Mucosa of rectum (tissue), 2 donors: ENCODE measurements around the gene ENTPD6.
A peak's percentile ranks its signal among the peaks of the same experiment; 100 is the strongest.

Experiments
- H3K27ac ChIP-seq, 2 donors: one replicate each; pipeline ENCODE4 v1.7.0; 2013; ENCODE audit warnings: inconsistent platforms in 2 of 2, low read depth in 2 of 2, low read length in 2 of 2
- H3K27me3 ChIP-seq, 2 donors: one replicate each; pipeline ENCODE4 v1.7.0; 2013; ENCODE audit warnings: low read length in 2 of 2; ENCODE audit not compliant: control insufficient read depth in 2 of 2, insufficient read depth in 2 of 2
- H3K36me3 ChIP-seq, 2 donors: one replicate each; pipeline ENCODE4 v1.7.0; 2013; ENCODE audit warnings: low read length in 2 of 2; ENCODE audit not compliant: control insufficient read depth in 2 of 2, insufficient read depth in 2 of 2
- H3K4me1 ChIP-seq, 2 donors: one replicate each; pipeline ENCODE4 v1.7.0; 2013; ENCODE audit warnings: low read length in 2 of 2, mild to moderate bottlenecking in 1 of 2; ENCODE audit not compliant: control insufficient read depth in 2 of 2, insufficient read depth in 2 of 2
- H3K4me3 ChIP-seq, 2 donors: one replicate each; pipeline ENCODE4 v1.7.0; 2013; ENCODE audit warnings: low read length in 2 of 2
- H3K9ac ChIP-seq, 2 donors: one replicate each; pipeline ENCODE4 v1.7.0; 2013; ENCODE audit warnings: low read length in 2 of 2, low read depth in 1 of 2, mild to moderate bottlenecking in 1 of 2
- H3K9me3 ChIP-seq, 2 donors: one replicate each; pipeline ENCODE4 v1.7.0; 2013; ENCODE audit warnings: low read length in 2 of 2; ENCODE audit not compliant: control insufficient read depth in 2 of 2
- donor health status: healthy.
- donor health status: Normal muscosa, but diverticular disease.

ENTPD6 gene

DNA sequence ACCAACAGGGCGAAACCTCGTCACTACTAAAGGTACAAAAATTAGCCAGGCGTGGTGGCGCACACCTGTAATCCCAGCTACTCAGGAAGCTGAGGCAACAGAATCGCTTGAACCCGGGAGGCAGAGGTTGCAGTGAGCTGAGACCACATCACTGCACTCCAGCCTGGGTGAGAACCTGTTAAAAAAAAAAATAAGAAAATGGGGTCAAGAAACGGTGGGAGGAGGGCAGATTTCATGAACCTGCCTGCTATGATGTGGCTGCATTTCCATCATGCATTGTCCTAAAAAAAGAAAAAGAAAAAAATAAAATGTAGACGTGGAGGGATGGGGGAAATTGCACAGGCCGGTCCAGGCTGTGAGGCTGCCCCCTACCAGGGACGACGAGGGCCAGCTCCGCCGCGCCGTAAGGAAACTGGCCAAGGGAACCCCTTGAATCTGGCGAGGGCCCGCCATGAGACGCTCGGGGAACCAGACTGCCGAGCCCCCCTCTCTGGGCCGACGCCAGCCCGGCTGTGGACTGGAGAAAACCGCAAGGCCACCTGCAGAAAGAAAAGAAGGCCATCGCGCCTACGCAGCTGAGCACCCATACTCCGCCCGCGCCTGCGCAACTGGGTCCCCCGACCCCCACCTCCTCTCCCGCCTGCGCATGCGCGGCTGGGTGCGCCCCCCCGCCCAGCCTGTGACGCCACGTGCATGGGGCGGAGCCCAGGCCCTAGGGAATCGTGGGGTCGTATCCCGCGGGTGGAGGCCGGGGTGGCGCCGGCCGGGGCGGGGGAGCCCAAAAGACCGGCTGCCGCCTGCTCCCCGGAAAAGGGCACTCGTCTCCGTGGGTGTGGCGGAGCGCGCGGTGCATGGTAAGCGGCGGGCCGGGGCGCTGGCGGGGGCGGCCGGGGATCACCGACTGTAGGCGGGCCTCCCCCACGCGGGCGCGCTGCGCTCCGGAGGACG lies at the start of gene ENTPD6:
TSS of gene ENTPD6 (plus strand) at position 699 of the 948 bp plus-strand sequence. CDS start 10,825 bp downstream, outside the sequence.
- H3K9ac ChIP-seq: peak within 1 kb of the TSS; percentile 89 to 97
- no peaks in the 10 kb centered on the region for H3K9me3 ChIP-seq
- no peaks in the 10 kb centered on the region for H3K27me3 ChIP-seq
- H3K36me3 ChIP-seq: no peaks in the 10 kb centered on the region
- H3K4me1 ChIP-seq: peaks cover 25 to 41% of the 10 kb centered on the region in 2 donors
- peak within 1 kb of the TSS; percentile 95 to 96 for H3K27ac ChIP-seq
- H3K4me3 ChIP-seq: peak within 1 kb of the TSS; percentile 87 to 90

DNA sequence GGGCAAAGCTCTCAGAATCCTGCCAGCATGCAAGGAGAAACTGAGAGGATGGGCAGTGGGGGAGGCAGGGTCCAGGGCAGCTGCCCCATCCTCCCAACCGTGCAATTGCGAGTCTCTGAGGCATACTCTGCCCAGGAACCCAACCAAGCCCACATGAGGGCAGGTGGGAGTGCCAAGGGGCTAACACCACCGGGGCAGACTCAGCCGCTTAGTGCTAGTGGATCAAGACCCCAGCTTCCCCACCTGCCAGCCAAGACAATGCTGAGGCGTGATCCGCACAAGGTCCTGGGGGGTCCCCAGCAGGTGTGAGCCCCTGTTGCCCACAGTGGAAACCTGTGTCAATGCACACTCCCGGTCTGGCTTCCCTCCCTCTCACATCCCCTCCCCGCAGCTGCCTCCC lies 48.5 kb upstream of the ENTPD6 start:
- no peak overlapping the region for H3K9ac ChIP-seq
- H3K27me3 ChIP-seq: peaks cover 11 to 18% of the 10 kb centered on the region in 2 donors
- H3K36me3 ChIP-seq: no peaks in the 10 kb centered on the region
- no peaks in the 10 kb centered on the region for H3K9me3 ChIP-seq
- no peak overlapping the region for H3K27ac ChIP-seq
- no peak overlapping the region for H3K4me3 ChIP-seq
- H3K4me1 ChIP-seq: peaks cover 4 to 5% of the 10 kb centered on the region in 2 donors

DNA sequence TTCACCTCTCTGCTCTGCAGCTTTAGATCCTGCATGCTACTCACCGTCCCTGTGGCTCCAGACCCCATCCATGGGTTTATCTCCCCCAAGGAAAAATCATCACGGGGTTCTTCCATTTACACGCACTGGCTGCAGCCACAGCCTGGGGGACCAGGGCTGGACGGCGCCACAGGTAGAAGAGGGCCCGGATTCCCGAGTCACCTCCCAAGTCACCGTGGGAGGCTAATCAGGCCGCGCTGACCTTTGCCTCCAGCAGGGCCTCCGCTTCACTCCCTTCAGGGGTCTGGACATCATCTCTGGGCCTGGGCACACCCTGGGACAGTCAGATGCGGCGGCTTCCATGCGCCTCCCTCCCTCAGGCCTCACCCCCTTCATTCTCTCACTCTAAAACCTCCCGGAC lies 47.8 kb upstream of the ENTPD6 start:
- Histone ChIP-seq H3K4me3 (no peak overlapping the region), H3K36me3 (no peaks in the 10 kb centered on the region), H3K9me3 (no peaks in the 10 kb centered on the region), H3K9ac (no peak overlapping the region), H3K4me1 (peaks cover 4 to 5% of the 10 kb centered on the region in 2 donors), H3K27me3 (peaks cover 11 to 18% of the 10 kb centered on the region in 2 donors), H3K27ac (no peak overlapping the region)

DNA sequence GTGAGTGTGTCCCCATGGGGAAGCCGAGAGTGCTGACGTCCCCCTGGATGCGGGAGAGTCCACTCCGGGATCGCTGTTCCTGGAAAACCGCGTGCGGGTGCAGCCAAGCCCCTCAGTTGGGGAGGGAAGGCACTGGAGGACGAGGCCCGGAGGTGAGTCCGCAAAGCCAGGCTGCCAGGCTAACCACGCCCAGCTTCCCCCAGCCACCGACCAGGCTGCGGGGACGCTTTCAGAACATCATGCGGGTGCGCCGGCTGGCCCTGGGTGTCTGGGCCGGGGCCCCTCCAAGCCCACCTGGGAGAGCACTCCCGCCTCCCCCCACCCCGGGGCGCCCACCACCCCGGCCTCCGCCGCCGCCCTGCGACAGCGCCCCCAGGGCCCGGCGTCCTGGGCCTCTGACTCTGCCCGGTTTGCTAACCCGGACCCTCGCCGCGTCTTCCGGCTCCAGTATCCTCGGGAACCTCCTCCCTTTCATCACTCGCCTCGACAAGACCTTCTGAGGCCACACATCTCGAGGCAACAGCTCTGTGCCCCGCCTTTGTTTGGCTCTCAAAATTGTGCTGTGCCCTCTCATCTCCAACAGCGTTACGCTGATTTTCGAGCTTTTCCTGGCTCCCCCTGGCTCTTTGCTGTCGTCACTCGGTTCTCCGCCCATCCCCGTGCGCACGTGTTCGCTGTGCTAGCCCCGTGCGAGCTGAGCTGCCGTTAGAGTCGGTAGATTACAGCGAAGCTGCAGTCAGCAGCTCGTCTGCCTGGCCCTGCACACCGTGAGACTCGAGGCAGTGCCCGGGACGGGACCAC lies 47.1 kb upstream of the ENTPD6 start:
- H3K27me3 ChIP-seq: peaks cover 11 to 18% of the 10 kb centered on the region in 2 donors
- H3K9me3 ChIP-seq: no peaks in the 10 kb centered on the region
- H3K4me1 ChIP-seq: peaks cover 4 to 5% of the 10 kb centered on the region in 2 donors
- peak overlapping the region; percentile 51 to 67 for H3K4me3 ChIP-seq
- no peak overlapping the region for H3K27ac ChIP-seq
- no peaks in the 10 kb centered on the region for H3K36me3 ChIP-seq
- H3K9ac ChIP-seq: no peak overlapping the region

DNA sequence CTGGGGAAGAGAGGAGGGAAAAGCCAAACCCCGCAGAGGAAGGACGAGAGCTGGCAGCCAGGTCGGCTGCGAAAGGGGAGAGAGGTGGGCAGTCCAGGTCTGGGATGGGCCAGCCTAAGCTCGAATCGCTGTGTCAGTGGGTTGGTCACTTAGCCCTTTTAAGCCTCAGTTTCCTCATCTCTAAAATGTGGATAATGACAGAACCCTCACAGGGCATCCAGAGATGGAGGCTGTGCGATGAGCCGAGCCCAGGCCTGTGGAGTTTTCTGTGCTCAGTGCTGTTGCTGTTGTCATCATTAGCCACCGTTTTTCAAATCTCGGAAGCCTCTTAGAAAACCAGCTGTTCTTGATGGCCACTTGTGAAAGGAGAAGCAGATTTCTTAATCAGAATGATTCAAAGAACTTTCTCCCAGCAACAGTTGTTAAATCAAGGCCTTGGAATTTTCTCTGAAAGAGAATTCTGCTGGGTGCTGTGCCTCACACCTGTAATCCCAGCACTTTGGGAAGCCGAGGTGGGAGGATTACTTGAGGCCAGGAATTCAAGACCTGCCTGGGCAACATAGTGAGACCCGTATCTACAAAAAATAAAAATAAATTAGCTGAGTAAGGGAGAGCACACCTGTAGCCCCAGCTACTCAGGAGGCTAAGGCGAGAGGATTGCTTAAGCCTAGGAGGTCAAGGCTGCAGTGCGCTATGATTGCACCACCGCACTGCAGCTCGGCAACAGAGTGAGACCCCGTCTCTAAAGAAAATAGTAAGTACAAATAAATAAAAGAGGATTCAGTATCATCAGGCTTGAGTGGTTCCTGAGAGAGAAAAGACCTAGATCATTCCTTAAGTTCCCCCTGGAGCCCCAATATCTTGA lies 46.3 kb upstream of the ENTPD6 start:
- H3K4me1 ChIP-seq: peaks cover 4 to 5% of the 10 kb centered on the region in 2 donors
- H3K36me3 ChIP-seq: no peaks in the 10 kb centered on the region
- peak overlapping the region in 1 of 2 donors; percentile 67 for H3K4me3 ChIP-seq
- no peak overlapping the region for H3K9ac ChIP-seq
- H3K27me3 ChIP-seq: peaks cover 11 to 18% of the 10 kb centered on the region in 2 donors
- no peak overlapping the region for H3K27ac ChIP-seq
- H3K9me3 ChIP-seq: no peaks in the 10 kb centered on the region

DNA sequence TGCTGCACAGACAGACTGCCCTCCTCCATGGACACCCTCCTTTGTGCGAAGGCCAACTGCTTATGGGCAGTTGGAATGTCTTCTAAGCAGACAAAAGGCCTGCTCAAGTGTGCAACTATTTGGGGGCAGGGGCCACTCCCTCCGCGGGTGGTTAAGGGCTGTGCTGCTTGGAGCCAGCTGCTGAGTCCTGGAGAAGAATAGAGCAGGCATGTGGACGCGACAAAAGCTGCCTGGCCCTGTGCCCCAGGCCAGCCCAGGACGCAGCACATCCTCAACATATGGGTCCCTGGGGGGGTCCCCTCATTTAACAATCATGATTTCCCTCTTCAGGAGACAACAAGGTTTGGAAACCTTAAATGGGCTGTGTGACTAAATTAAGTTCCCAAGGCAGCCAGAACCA lies 45.5 kb upstream of the ENTPD6 start:
- no peak overlapping the region for H3K4me3 ChIP-seq
- no peaks in the 10 kb centered on the region for H3K9me3 ChIP-seq
- H3K36me3 ChIP-seq: no peaks in the 10 kb centered on the region
- peaks cover 4 to 5% of the 10 kb centered on the region in 2 donors for H3K4me1 ChIP-seq
- peaks cover 11 to 18% of the 10 kb centered on the region in 2 donors for H3K27me3 ChIP-seq
- H3K27ac ChIP-seq: no peak overlapping the region
- no peak overlapping the region for H3K9ac ChIP-seq

DNA sequence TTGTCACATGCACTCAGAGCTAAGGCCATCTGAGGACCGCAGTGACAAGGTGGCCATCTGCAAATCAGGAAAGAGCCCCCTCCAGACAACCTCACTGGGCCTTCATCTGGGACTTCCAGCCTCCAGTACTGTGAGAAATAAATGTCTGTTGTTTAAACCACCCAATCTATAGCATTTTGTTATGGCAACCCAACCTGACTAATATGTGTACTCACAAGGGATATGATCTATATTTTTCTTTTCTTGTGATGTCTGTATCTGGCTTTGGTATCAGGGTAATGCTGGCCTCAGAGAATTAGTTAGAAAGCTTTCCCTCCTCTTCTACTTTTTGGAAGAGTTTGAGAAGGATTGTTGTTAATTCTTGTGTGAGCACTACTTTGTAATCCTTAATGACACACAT lies 37.5 kb upstream of the ENTPD6 start:
- H3K27me3 ChIP-seq: no peaks in the 10 kb centered on the region
- no peaks in the 10 kb centered on the region for H3K4me1 ChIP-seq
- no peak overlapping the region for H3K27ac ChIP-seq
- no peak overlapping the region for H3K4me3 ChIP-seq
- no peaks in the 10 kb centered on the region for H3K9me3 ChIP-seq
- H3K9ac ChIP-seq: no peak overlapping the region
- no peaks in the 10 kb centered on the region for H3K36me3 ChIP-seq

DNA sequence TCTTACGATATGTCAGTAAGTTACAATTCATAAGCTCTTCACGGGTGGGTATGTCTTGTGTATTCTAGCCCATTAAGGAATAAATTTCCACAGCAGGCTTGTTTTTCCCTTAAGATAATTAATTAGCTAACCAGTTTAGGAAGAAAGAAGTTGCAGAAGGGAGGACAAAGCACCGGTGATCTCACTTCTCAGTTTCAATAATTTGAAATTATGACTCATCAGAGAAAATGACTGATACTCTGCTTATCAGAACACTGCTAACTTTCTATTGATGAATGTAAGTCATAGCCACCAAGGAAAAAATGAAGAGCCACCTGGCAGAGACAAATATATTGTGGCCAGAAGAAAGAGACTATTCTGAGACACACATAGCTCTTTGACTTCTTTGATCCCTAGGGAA lies 35.0 kb upstream of the ENTPD6 start:
- Histone ChIP-seq H3K27me3 (no peaks in the 10 kb centered on the region), H3K9ac (no peak overlapping the region), H3K27ac (no peak overlapping the region), H3K4me1 (no peaks in the 10 kb centered on the region), H3K9me3 (no peaks in the 10 kb centered on the region), H3K4me3 (no peak overlapping the region), H3K36me3 (no peaks in the 10 kb centered on the region)

DNA sequence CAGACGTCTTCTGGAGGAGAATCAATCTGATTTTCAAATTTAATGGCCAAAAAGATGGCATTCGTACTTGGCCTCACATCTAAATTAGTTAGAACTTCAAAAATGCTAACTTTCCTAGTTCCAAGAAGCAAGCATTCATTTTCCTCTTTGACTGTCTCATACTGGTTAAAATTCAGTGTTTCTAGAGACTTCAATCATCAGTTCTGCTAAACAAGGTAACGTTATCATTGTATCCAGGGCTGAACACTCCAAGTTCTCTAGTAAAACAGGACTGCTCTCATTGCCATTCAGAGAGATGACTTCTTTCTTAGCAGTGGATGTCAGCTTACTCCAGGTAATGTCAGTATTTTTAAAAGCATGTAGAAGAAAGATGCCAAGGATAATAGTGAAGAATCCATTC lies 34.6 kb upstream of the ENTPD6 start:
- Histone ChIP-seq H3K27me3 (no peaks in the 10 kb centered on the region), H3K4me3 (no peak overlapping the region), H3K36me3 (no peaks in the 10 kb centered on the region), H3K27ac (no peak overlapping the region), H3K9me3 (no peaks in the 10 kb centered on the region), H3K4me1 (no peaks in the 10 kb centered on the region), H3K9ac (no peak overlapping the region)
